C4-2B (cell line): ENCODE results near the gene GPC5.

ENCODE experiments used
- H3K27ac ChIP-seq: fragments of 450-650 bp; 2 replicates; pipeline ENCODE4 v1.5.1; 2017
- ZFX ChIP-seq: fragments of 450-650 bp; IDR thresholded peaks from 2 replicates; pipeline ENCODE4 v1.6.1; 2017
- TF ChIP-seq, protein P1 (sequence below): fragments of 450-650 bp; conservative IDR thresholded peaks from 2 replicates; pipeline ENCODE4 v1.5.1; 2017; ENCODE audit warnings: mild to moderate bottlenecking

Gene GPC5

GRCh38 chr13:91948736-91949135 lies 550.3 kb downstream of the GPC5 start:
- TF ChIP-seq, protein P1, sequence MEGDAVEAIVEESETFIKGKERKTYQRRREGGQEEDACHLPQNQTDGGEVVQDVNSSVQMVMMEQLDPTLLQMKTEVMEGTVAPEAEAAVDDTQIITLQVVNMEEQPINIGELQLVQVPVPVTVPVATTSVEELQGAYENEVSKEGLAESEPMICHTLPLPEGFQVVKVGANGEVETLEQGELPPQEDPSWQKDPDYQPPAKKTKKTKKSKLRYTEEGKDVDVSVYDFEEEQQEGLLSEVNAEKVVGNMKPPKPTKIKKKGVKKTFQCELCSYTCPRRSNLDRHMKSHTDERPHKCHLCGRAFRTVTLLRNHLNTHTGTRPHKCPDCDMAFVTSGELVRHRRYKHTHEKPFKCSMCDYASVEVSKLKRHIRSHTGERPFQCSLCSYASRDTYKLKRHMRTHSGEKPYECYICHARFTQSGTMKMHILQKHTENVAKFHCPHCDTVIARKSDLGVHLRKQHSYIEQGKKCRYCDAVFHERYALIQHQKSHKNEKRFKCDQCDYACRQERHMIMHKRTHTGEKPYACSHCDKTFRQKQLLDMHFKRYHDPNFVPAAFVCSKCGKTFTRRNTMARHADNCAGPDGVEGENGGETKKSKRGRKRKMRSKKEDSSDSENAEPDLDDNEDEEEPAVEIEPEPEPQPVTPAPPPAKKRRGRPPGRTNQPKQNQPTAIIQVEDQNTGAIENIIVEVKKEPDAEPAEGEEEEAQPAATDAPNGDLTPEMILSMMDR = no peak
- no peak for TF ChIP-seq ZFX
- no peak overlapping the region for H3K27ac ChIP-seq

GRCh38 chr13:91950803-91951202 lies 552.4 kb downstream of the GPC5 start:
- no peak overlapping the region for H3K27ac ChIP-seq
- TF ChIP-seq, protein P1 = no peak
- TF ChIP-seq ZFX = no peak

- TF ChIP-seq, protein P1 = 0 out of 2 replicates have a peak, but pooled peaks have one; percentile 4
- no peak for TF ChIP-seq ZFX
- peak overlapping the region; percentile 15; the same call in 1 of the 2 replicates for H3K27ac ChIP-seq
These were observed 557.3 kb downstream of the GPC5 start for GRCh38 chr13:91955546-91956355.

- no peak overlapping the region for H3K27ac ChIP-seq
- TF ChIP-seq, protein P1 = no peak
- TF ChIP-seq ZFX = no peak
These were observed 562.5 kb downstream of the GPC5 start for GRCh38 chr13:91960947-91961346.

DNA sequence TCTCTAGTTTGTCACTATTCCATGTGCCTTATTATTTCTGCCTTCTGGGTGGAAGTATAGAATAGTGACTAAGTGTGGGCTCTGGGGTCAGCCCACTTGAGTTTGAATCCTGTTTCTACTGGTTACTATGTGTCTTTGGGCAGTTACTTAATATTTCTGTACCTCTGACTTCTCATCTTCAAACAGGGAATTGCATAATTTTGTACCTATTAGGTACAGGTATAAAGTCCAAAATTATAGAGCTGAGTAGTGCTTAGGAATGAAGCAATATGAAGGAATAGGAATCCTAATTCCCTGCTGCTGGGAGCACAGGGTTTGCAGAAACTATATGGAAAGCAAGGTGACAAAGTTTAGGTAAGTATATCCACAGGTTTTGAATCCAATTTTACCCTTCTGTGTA lies 564.5 kb downstream of the GPC5 start:
- H3K27ac ChIP-seq = no peak overlapping the region
- TF ChIP-seq ZFX = no peak
- TF ChIP-seq, protein P1 = no peak

- no peak for TF ChIP-seq ZFX
- TF ChIP-seq, protein P1 = no peak
- no peak overlapping the region for H3K27ac ChIP-seq
These were observed 567.1 kb downstream of the GPC5 start for GRCh38 chr13:91965511-91965910.

DNA sequence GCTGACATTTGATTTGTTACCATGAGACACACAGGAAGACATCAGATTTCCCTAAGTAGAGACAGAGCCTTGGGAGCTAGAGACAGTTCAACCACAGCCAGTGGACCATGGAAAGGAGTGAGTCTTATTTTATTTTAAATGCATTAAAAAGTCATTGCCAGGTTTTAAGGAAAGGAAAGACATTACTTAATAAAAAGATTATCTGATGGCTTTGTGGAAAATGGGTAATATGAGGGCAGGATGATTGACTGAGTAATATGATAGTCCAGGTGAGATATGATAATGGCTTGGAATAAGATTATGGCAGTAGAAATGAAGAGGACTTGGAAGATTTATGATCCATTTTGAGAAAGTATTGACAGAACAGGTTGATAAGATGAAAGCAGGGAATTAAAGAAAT lies 580.1 kb downstream of the GPC5 start:
- no peak overlapping the region for H3K27ac ChIP-seq
- TF ChIP-seq, protein P1 = no peak
- no peak for TF ChIP-seq ZFX
